Uterus (tissue), 2 donors: Measurements from ENCODE around the gene KRT8.

Experiments
- CTCF ChIP-seq, 4 experiments: fragments of 200-600 bp in 2 of 4; fragments of 450-650 bp in 2 of 4; sonication (generic) in 2 of 4; IDR thresholded peaks; one replicate each; pipeline ENCODE4 v1.5.1; 2016 to 2019; ENCODE audit warnings: antibody characterized with exemption in 4 of 4, mild to moderate bottlenecking in 2 of 4, moderate library complexity in 1 of 4
- POLR2A ChIP-seq, 2 donors: fragments of 450-650 bp; IDR thresholded peaks; one replicate each; pipeline ENCODE4 v1.6.1; 2016; ENCODE audit warnings: antibody characterized with exemption in 2 of 2, mild to moderate bottlenecking in 1 of 2, moderate library complexity in 1 of 2

- TF ChIP-seq POLR2A (IDR thresholded peaks at IDR 0.05): no peak
- no peak for TF ChIP-seq CTCF (IDR thresholded peaks at IDR 0.05)
These were observed 37.7 kb downstream of the KRT8 start for GRCh38 chr12:52867152-52867551.
